NCI-H345 treated with DMSO at 0.1 percent for 48 hours (cell line): ENCODE measurements around the gene PPAN.

Experiments used
- DNase-seq: peaks from one replicate; lab custom pipeline; 2025; ENCODE audit not compliant: unreplicated experiment; lab: John Stamatoyannopoulos, UW

Gene PPAN

DNA sequence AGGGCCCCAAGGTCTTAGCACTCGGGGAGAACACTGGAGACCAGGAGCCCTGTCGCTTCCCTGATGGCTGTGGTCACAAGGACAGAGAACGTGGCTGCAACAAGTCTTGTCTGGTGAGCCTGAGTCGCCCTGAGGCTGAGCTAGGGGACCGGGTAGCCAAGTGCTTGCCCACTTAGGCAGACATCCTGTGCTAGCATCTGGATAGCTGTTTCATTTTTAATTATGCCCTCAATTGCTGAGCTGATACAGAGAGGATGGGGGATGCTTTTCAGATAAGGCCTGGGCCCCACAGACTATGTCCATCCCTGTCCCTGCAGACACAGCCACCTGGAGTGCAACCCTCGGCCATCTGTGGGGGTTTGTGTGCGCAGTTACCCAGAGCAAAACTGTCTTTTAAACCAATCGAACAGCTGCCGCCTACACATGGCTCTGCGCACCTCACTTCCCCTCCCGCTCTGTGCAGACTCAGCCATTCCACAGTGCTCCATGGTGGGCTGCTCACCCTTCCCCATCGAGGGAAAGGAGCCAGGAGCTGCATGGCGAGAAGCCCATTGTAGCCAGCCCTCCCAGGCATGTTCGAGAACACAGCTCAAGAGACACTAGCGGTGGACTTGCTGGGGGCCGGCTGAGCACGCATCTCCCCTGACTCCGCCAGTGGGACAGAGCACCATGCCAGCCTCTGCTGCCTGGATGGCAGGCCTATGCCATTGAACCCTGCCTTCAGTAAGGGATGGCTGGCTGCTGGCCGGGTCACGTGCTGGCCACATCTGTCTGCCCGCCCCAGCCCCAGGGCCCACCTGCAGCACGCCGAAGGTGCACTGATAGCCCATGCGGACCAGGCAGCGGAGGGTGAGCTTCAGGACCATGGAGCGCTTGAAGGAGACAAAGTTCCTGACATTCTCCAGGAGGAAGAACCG lies 33.0 kb downstream of the PPAN start:
- DNase-seq, result no peak

DNA sequence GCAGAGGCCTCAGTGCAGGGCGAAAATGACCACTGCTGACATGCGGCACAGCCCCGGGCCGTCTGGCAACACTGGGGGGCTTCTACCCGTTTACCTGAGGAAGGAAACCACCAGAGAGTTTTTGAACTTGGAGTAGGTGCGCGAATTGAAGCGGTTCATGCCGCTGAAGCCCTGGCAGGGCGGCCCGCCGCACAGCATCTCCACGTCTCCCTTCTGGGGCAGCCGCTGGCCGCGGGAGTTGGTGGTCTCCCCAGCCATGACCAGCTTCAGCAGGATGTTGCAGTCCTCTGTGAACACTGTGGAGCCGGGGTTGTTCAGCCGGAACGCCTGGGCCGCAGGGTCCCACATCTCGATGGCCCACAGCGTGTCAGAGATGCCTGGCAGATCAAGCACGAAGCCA lies 33.8 kb downstream of the PPAN start:
- no peak for DNase-seq

DNA sequence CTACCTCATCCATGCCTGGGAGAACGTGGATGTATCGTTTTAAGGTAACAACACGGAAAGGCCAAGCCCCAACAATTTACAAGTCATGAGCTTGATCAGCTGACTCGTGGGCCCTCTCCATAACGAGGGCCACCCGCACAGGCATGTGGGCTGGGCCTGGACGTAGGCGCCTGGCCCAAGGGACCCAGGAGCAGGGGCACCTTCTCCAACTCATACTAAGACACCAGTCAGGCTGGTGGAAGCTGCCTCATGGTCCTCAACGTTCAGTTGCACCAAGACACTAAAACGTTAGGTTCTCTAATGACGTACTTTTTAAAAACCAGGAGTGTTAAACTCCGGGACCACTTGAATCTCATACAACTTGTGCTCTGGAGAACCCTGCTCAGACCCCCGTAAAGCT lies 35.3 kb downstream of the PPAN start:
- no peak for DNase-seq

DNA sequence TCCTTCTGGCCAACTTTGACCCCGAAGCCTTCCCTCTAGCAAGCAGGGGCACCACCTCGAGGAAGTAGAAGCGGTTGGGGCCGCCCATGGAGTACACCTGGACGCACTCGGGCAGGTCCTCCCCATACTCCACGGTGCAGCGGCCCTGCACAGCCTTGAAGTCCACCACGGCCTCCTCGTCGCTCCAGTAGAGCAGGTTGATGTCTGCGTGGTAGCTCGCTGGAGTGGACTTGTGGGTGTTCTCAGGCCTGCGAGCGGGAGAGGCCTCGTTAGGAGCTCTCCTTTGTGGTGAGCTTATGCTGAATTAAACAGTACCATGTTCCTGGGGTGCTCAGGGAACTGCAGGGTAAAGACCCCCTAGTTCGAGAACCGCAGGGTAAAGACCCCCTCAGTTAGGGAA lies 35.8 kb downstream of the PPAN start:
- no peak for DNase-seq

DNA sequence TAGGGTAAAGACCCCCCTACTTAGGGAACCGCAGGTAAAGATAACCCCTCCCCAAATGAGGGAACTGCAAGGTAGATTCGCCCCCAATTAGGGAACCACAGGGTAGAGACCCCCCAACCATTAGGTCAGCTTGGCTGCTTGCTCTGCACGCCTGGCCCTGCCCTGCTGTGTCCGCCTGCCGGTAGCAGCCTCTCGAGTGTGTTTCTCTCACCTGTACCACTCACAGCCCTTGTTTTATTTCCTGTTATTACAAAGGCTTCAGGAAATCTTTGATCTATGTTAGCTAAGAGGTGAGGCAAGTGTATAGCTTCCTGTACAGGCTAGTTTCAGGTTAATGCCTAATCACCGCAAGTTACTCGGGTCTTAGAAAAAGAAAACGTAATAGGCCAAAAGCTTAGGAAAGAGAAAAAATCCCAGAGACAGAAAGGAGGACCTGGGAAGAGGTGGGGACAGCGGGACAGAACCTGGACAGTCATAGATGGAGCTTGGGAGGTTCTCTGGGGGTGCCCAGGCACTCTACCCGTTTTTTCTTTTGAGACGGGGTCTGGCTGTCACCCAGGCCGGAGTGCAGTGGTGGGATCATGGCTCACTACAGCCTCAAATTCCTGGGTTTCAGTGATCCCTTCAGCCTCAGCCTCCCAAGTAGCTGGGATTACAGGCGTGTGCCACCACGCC lies 36.7 kb downstream of the PPAN start:
- no peak for DNase-seq

DNA sequence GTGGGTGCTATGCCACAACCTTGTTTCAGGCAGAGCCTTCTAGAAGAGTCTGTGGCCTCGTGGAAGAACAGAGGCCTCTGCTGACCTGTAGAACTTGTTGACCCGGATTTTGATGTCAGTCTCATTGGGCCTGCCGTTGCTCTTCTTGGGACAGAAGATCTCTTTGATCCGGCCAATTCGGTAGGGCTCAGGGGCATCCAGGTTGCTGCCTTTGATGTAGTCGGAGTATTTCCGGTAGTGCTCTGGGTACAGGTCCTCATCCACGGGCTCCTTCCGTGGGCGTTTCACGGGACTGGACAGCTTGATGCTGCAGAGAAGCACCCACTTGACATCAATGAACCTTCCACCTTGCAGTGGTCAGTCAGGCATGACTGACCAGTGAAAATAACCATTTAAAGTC lies 37.5 kb downstream of the PPAN start:
- no peak for DNase-seq

DNA sequence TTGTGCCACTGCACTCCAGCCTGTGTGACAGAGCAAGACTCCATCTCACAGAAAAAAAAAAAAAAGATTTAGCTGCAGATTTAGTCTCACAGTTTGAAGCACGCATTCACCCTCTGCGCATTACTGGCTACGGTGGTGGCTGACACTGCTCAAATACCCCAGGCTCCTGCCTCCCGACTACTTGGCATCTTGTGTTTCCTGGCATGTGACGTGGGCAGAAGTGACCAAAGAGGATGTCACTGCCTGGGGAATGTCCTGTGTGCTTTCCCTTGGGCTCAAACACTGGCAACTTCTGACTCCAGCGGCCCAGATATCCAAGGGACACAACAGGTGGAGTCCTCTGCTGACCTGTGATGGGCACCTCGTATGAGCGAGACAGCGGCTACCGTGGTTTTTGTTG lies 38.2 kb downstream of the PPAN start:
- no peak for DNase-seq

DNA sequence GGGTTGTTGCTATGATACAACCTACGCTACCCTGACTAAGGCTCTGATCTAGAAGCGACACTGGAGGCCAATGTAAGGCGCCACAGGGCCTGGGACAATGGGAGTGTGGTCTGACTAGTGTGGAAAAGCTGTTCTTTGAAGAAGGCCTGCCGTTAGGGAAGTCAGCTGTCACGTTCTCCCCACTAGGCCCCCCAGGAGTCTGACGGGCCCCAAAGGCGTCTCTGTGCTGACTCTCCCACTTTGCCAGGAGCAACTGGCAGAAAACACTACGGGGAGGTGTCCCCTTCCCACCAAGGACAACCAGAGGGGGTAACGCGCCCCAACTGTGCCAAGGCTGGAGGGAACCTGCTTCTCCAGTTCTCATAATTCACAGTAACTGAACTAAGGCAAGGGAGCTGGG lies 38.9 kb downstream of the PPAN start:
- no peak for DNase-seq

DNA sequence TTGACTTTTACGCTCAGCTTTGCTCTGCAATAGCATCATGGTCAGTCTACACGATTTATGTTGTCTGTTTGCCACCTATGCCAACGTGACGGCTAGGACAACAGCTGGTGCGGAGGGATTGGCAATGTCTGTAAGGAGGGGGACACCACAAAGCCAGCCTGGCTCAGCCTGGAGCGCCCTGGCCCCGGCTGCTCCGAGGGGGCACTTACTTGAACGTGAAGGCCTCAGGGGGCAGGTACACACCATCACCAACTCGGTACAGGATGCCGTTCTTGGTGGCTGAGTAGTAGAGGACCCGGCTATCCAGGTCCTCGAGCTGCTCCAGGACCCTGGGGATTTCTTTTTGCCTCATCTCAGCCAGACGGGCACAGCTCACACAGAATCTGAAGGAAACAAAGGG lies 40.0 kb downstream of the PPAN start:
- no peak for DNase-seq

DNA sequence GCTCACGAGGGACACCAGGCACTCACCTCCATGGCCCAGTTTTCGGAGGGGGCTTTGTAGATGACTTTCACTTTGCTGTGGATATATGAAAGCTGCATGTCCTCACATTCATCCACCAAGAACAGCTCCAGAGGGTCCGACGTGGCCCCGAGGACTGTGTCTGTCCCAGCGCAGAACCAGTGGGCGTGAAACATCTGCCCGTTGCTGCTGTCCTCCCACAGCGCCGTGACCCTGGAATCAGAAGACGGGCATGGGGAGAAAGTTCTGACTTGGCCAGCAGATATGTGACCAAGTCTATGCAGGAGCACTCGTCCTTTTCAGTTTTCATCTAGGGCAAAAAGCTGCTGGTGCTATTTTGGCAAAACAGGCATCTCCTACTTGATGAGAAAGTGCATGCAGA lies 43.3 kb downstream of the PPAN start:
- no peak for DNase-seq

DNA sequence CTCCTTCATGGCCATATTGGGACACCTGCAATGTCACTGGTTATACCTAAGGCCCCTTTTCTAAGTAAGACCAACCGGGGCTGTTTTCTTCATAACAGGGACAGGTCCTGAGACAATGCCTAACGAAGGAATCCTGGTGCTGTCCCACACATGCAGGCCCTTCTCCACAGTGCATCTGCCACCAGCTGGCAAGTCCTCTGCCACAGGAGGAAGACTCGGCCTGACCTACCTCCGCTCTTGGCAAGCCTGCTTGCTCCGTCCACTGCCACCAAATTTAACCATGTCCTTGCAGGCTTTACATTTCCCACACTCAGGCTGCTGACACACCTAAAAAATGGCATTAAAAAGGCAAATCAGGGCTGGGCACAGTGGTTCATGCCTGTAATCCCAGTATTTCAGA lies 45.4 kb downstream of the PPAN start:
- DNase-seq, result no peak

DNA sequence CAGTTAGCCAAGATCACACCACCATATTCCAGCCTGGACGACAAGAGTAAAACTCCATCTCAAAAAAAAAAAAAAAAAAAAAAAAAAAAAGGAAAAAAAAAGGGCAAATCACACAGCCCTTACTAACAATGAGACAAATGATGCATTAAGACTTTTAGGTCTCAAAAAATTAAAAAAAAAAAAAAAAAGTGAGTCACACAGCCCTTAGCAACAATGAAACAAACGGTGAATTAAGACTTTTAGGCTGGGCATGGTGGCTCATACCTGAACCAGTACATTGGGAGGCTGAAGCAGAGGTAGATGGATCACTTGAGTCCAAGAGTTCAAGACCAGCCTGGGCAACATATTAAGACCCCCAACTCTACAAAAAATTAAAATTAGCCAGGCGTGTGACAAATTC lies 45.9 kb downstream of the PPAN start:
- DNase-seq, result no peak

DNA sequence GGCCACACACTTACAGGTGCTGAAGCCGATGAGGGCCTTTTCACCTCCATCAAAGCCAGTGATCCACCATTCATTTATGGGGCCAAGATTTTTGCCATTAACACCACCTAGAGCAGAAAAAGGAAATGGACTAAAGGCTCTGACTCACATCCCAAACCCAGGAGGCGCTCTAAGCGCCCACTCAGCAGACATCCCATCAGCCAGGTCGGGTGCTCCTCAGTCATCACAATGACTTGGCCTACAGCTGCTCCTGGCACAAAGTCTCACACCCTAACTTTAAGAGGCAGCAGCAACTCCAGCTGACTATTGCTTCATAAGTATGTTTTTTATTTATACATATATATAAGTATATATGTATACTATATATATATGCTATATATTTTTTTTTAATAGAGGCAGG lies 49.7 kb downstream of the PPAN start:
- DNase-seq, result no peak

DNA sequence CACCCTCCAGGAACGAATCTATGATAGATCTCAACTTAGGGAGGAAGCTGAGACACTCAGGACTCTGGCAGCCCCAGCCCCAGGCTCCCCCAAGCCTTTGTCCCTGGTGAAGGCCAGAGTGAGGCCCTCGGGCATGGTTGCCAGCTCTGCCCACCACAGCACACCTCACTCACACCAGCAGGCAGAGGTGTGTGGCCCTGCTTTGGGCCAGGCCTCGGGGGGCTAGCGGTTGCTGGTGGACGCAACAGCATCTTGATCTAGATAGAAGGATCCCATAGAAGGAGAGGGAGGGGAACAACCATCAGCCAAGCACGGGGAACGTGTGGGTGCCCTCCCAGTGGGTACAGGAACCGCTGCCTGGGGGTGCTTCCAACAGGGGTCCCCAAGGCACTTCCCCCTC lies 51.9 kb downstream of the PPAN start:
- DNase-seq, result no peak

DNA sequence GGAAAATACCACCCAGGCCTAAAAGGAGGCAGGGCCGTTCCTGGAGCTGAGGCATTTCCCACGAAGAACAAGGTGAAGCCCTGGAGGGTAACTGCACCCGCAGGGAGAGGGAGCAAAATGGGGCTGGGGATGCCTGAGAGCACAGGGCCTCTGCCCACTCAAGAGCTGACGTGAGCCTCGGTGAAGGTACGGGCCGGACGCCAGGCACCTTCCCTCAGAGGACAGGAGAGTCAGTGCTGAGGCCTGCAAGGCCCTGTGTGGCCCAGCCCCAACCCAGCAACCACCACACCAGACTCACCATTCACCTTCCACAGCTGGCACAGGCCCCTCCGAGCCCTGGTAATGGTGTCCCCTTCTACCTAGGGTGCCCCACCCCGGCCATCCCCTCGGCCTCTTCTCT lies 52.3 kb downstream of the PPAN start:
- no peak for DNase-seq

DNA sequence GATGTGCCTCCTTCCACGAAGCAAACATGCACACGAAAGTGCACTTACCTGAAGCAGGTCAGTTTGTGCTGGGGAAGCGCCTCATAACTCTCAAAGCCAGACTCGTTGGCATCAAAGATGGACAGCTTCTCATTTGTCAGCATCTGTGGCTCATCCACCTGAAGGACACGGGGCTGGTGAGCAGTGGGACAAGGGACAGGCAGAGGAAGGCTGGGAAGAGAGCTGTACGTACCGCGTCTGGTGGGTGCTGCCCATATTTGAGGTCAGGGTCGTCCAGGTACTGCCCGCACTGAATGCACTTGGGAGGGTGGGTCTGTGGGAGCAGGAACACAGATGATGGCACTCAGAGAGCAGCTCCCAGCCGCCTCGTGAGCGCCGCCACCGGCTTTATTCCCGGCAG lies 53.4 kb downstream of the PPAN start:
- no peak for DNase-seq
